Fibroblast of gingiva (primary cell): Measurements from ENCODE around the gene GDPD4.
A peak's percentile ranks its signal among the peaks of the same experiment; 100 is the strongest.

Source experiments
- DNase-seq: peaks from one replicate; pipeline ENCODE4 v3.0.0-alpha.2; 2011; ENCODE audit warnings: low read depth

The GDPD4 gene

DNA sequence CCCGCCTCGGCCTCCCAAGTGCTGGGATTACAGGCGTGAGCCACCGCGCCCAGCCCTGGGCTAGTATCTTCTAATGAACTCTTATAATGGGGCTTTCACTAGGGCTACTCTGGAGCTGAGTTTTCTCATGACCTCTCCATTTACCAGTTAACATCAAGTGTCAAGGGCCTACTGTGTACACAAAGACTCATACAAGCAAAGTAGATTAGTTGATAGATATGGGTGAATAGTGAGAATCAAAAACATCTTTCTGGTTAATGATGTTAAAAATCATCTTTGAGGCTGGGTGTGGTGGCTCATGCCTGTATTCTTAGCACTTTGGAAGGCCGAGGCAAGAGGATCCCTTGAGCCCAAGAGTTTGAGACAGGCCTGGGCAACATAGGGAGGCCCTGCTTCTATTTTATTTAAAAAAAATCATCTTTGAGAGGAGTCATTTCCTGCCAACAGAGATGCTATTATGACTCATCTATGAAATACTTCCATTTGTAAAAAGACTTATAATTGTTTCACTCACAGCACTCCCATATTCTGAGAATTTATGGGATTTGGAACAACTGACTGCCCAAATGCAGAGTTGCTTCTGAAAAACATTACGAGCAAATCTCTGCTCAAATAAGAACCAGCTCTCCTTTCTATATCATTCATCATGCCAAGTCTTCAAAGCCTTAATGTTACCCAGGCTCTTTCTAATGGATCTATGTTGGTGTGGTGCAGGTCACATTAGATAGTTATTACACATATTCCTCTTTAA, 57.0 kb downstream of the GDPD4 start:
- DNase-seq, result peak; percentile 47

DNA sequence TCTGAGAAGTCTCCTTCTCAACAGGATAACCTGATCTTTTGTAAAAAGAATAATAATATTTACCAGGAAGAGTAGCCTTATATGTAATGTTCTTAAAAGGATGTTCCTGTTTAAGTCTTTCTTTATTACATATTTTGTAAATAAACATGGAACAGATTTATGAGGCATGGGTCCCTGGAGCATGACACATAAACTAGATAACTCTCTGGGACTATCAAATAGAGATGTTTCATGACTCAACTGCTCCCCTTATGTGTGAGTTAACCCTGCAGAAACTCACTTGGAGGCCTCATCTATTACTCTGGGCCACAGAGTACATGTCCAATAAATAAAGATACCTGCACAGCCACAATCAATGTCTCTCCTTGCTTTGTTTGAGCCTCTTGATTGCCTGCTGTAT, 64.6 kb downstream of the GDPD4 start:
- no peak for DNase-seq

DNA sequence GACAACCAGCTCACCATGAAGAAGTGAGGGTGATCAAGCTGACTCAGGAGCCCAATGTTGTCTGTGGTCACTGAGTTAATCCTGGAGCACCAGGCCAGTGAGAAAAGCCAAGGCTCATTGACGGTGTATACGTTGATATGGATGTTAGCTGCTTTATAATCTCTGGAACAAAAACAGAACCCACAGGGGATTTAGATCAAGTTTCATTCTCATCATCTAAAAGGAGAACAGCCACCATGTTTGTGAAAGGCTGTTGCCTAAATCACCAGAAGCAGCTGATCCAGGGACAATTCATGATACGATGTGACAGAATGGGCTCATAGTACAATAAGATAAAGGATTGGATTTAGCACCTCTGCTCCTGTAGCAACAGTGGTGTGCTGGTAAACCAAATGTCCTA, 68.5 kb downstream of the GDPD4 start:
- DNase-seq, result no peak

DNA sequence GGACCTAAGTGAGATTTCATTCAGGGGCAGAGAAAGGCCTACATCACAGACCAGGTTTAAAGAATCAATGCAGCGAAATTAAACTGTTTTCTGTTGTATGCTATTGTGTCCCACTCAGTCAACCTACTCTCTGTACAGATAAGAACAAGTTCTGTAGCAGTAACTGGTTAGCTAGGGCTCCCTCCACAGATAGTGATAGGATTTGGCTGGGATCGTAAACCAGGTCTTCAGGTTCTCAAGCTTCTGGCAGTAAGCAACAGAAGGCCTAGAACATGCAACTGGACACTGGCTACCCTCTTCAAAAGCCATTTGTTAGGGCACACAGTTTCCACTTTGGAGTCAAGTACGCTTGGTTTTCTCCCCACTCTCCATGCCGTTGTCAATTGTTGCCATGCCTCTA, 69.2 kb downstream of the GDPD4 start:
- DNase-seq, result no peak

DNA sequence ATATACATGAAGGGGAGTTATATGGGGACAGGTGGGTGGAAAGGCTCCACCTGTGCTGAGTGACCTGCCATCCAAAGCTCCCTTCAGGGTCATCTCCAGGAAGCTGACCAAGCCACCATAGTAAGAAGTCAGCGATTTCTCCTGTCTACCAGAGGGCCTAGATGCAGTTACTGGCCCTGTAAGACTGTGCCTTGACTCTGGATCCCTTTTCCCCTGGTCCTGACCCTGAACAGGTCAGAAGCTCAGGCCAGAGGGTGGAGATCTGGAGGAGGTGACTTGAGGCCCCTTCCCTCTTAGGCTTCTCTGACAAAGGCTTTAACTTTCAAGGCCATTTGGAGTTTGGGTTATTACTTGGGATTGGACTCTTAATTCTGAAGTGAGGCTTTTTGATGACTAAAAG, 69.7 kb downstream of the GDPD4 start:
- DNase-seq, result no peak

DNA sequence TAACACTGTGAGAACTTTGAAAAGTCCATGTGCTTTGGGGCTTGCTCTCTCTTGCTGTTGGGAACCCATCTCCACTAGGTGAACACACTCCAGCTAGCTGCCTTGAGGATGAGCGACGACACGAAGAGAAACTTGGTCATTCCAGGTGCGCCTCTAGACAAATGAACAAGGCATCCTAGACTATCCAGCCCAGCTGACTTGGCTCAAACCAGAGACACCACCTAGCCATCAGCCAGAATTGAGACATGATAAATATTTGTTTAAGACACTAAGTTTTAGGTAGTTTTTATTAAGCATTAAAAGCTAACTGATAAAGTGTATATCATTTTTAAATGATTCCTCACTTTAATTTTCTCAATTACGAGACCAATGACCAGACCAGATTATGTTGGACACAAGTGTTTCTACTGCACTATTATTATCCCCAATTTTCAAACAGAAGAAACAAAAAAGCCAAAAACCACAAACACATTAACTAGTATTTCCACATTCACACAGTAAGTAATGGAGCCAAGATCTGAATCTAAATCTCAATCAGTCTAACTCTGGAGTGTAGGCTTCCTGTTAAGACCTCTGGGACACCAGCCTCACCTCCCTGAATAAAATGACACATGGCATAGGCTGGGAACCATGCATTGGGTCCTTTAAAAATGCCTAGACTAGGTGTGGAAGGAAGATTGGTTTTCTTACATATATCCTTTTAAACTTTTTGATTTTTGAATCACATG, 70.4 kb downstream of the GDPD4 start:
- DNase-seq, result no peak

DNA sequence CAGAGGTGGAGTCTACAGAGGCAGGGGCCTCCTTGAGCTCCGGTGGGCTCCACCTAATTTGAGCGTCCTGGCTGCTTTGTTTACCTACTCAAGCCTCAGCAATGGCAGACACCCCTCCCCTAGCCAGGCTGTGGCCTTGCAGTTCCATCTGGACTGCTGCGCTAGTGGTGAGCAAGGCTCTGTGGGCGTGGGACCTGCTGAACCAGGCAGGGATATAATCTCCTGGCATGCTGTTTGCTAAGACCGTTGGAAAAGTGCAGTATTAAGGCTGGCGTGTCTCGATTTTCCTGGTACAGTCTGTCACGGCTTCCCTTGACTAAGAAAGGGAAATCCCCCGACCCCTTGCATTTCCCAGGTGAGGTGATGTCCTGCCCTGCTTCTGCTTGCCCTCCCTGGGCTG, 77.7 kb downstream of the GDPD4 start:
- no peak for DNase-seq

DNA sequence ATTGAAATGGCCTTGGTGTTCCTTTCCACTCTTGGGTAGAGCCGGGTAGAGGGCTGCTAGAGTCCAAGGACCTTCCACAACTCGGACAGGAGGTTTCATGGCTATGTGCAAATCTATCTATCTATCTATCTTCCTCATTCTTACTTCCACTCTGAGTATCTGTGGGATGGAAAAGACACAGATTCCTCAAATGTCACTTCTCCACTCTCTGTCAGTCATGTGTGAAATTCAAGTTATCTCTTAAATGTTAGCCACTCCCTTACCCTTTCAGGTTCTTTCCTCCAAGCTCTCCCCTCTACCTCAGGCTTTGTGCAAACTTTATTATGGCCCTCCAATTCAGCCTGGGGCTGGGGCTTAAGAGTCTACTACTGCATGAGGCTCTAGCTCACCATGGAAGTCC, 84.3 kb downstream of the GDPD4 start:
- no peak for DNase-seq

DNA sequence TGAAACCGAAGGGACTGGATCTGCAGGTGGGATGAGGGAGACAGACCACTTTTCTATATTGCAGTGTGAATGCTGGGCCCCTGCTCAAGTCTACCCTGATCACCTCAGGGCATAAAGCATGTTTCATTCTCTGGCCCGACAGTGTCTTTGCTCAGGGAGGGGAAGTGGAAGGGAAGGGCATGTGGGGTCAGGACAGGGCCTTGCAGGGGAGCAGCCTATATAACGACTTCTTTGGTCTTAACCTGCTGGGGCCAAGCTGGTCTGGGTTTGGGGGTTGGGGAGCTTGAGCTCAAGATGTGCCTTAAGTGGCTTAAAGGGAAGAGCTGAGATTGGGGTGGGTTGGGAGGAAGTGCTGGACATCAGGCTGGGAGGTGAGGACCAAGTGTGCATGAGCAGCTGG, 86.4 kb downstream of the GDPD4 start:
- DNase-seq, result no peak

DNA sequence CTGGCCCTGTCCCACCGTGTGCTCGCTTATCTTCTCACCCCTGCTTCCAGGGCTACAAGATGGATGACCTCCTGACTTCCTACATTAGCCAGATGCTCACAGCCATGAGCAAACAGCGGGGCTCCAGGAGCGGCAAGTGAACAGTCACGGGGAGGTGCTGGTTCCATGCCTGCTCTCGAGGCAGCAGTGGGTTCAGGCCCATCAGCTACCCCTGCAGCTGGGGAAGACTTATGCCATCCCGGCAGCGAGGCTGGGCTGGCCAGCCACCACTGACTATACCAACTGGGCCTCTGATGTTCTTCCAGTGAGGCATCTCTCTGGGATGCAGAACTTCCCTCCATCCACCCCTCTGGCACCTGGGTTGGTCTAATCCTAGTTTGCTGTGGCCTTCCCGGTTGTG, 86.9 kb downstream of the GDPD4 start:
- DNase-seq, result no peak

DNA sequence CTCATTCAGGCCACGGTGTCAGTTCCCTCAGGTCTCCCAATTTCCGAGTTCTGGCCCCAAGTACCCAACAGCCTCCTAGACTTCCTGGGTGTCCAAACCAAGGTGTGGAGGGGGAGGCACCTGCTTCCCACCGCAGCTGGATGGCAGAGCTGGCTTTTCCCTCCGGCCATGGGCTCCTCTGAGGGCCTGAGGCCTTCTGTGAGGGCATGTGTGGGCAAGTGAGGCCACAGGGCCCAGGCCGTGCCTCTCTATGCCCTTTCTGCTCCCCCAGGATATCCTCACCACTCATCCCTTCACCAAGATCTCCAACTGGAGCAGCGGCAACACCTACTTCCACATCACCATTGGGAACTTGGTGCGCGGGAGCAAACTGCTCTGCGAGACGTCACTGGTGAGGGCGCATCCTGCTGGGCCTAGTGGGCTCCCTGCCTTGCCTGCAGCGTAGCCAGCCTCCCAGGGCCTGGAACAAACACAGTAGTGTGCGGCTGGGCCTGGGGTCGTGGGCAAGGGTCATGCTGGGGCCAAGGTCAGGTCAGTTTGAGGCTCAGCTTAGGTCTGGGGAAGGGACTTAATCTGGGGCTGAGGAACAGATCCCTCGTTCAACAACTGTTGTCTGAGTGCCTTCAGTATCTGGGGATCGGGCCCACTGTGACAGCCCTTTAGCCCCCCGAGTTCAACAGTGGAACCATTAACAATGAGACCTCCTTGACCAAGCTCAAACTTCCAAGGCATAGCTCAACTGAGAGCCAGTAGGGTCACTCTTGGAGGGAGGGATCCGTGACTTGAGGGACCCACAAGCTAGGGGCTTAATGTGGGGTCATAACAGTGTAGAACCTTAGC, 87.7 kb downstream of the GDPD4 start:
- no peak for DNase-seq

DNA sequence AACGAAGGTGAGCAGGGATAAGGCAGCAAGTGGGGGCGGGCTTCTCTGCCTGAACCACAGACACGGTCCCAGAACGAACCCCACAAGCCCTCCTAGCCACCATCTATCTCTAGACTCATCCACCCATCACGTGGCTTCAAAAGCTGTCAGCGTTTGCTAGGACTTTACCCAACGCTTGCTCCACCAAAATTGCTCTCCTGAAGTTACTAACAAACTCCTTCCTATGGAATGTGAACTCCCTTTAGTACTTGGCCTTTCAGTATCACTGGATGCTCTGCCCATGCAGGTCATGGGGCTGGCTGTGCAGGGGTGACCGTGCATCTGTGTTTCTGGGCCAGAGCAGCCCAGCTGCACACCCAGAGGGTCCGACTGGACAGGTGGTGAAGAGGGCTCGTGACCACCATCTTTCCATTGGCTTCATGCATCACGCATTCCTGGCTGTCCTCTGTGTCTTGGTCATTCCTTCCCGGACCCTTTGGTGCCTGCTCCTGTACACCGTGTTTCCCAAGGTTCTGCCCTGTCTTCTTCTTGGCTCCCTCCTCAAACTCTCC, 88.4 kb downstream of the GDPD4 start:
- DNase-seq, result no peak

DNA sequence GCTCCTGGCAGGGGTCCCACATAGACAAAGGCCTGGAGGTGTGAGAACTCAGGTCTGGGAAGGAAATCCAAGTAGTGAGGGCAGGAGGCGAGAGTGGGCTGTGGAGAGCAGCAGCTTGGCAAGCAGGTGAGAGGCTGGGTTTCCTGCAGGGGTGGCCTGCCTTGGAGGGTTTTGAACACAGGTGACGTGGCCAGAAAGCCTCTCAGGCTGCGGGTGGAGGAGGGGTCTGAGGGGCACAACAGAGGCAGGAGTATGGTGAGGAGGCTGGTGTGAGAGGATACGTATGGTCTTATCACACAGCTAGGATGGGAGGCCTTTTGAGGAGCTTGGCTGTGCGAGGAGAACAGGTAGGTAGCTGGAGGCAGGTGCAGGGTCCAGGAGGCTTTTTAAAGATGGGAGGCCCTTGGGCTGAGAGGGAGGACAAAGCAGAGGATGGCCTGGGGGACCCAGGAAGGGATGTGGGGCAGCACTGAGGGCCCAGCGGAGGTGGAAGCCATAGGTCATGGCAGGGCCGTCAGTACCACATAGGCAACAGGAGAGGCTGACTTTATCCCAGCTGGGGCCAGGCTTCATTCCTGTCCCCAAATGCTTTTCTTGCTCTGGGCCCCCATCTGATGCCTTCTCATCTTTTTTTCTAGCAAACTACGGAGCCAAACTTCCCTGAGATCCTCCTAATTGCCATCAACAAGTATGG, 89.0 kb downstream of the GDPD4 start:
- DNase-seq, result no peak

DNA sequence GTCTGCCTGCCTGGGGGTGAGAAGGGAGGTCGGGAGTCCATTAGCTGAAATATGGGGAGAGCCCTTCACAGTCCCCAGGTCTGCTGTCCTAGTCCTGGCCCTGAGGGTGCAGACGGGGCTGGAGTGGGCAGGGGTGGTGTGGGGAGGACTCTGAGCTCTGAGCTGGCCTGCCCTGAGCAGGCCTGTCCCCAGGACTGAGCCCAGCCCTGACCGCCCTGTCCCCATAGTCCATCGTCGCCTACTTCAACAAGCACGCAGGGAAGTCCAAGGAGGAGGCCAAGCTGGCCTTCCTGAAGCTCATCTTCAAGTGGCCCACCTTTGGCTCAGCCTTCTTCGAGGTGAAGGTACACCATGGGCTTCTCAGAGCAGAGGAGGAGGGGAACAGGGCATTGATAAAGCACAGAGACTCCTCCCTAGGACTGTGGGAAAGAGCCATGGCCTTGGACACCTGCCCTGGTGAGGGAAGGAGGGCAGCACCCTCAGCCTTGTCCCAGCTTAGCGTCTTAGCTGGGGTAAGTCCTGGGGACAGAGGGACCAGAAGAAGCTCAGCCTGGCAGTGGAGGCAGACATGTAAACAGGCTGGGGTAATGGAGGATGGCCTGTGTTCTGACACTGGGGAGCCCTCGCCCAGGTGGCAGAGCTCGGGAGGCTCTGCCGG, 89.8 kb downstream of the GDPD4 start:
- no peak for DNase-seq

DNA sequence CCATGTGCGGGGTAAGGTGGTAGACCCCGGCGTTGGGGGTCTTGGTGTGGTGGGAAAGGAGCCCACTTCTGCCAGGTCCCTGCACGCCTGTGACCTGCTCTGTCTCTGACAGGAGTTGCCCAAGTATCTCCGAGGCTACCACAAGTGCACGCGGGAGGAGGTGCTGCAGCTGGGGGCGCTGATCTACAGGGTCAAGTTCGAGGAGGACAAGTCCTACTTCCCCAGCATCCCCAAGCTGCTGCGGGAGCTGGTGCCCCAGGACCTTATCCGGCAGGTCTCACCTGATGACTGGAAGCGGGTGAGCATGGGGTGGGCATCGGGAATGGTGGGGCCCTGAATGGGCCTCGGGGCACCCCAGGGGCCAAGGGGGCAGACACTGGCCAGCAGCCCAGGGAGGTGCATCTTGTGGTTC, 90.4 kb downstream of the GDPD4 start:
- DNase-seq, result no peak

DNA sequence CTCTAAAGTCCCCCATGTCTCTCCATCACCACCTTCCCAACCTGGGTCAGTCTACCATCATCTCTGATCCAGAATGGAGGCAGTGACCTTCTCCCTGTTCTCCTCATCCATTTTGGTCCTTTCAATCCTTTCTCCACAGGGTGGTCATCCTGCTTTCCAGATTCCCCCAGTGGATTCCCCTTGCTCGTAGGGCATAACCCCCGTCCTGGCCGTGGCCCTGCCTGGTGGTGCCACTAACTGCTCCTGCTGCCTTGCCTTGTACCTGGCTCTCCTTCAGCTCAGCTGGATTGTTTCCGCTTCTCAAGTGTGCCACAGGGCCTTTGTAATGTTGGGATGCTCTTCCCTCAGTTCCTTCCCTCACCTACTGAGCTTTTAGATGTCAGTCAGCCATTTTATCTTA, 91.8 kb downstream of the GDPD4 start:
- DNase-seq, result no peak

DNA sequence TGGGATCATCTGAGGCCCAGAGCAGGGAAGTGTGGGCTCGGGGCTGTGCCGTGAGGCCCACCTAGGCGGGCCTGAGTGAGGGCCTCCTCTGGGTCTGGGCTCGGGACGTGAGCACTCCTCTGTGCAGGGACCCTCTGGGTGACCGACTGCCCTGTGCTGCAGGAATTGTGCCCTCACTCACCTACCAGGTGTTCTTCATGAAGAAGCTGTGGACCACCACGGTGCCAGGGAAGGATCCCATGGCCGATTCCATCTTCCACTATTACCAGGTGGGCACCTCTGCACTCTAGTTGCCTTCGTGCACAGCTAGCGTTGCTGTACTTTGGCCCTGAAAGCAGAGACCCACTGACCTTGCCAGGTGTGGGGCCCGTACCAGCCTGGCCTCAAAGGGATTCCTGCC, 93.0 kb downstream of the GDPD4 start:
- no peak for DNase-seq

DNA sequence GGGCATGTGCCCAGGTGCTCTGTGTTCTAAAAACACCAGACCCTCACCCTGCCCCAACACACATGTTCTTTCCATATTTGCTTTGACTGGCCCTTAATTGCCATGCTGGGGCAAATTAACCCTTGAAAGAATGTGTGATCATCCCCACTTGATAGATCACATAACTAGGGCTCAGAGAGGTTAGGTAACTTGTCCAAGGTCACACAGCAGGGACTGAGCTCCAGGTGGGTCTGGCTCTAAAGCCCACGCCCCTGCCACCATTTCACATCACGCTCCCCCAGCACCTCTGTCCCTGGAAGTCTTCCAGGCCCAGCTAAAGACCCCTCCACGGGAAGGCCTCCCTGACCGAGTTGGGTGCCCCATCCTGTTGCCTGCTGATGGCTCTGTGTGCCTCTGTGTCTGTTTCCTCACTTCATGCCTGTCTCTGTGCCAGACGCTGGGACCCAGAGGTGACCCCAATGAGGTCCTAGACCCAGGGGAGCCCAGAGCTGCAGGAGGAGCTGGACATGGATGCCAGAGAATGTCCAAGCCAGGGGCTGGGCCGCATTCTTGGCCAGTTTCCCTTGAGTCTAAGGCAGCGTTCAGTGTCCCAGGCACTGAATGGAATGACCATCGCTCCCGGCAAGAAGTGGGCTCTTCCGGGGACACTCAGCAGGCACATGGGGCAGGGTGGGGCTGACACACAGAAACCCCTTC, 93.7 kb downstream of the GDPD4 start:
- no peak for DNase-seq

DNA sequence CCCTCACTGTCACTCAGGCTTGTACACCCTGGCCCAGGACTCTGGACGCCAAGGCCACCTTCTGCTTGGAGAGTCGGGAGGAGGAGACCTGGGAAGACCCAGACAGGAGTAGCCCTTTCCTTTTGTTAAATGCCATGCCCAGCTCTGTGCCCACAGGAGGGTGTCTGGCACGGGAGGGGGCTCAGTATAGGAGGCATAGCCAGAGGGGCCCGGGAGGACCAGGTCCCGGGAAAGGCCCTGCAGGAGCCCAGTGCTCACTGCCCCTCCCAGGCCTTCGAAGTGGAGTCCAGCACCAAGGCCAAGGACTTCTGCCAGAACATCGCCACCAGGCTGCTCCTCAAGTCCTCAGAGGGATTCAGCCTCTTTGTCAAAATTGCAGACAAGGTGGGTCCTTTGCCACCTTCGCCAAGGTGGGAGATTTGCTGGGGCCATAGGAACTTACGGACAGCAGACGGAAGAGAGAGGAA, 94.4 kb downstream of the GDPD4 start:
- DNase-seq, result no peak

DNA sequence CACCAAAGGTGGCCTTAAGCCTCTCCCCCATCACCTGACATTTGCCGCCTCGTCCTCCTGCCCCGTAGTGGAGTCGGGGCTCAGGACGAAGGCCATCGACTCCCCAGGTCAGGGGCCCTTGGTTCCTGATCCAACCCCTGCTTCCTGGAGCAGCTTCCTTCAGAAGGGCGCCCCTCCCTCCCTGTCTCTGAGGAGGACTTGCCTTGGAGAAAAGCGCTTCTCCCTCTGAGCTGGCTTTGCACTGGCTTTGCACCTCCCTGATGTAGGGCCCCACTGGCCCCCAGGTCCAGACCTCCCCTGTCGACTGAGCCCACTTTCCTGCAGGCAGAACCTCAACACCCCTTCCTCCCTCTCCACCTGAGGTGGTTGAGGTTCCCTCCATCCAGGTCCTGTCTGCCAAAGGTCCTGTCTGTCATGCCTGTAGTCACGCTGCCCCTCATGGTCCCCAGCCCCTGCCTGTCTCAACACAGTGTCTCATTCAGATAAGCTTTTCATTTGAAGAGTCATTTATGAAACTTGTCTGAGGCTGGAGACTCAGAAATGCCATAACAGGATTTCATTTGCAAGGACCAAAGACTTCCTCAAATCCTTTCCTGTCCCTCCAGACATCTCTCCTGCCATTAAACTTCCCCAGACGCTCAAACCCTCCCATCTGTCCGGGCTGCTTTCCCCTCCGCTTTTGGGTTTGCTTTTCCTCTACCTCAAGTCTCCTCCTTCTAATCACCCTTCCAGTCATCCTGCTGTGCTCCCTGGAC, 95.0 kb downstream of the GDPD4 start:
- DNase-seq, result no peak
